CD4-positive, alpha-beta T cell treated with Interleukin-6 for 4 hours (primary cell): Measurements from ENCODE around the gene SNTN.
"Not testable (repeated sequence)": the region's sequence is repeated elsewhere in the genome, so short reads cannot be mapped to it uniquely, and the experiment has no call there.

Experiments
- DNase-seq: peaks from one replicate; pipeline ENCODE4 v3.0.0-alpha.2; 2020; ENCODE audit warnings: mixed read lengths

Gene SNTN

GRCh38 chr3:63652066-63652725 is at the start of gene SNTN:
Gene SNTN (plus strand): TSS chr3:63652675. CDS start chr3:63652688, 13 bp downstream.
- DNase-seq = no peak

- no peak for DNase-seq
Observed at GRCh38 chr3:63607716-63608115, 44.8 kb upstream of the SNTN start.

DNA sequence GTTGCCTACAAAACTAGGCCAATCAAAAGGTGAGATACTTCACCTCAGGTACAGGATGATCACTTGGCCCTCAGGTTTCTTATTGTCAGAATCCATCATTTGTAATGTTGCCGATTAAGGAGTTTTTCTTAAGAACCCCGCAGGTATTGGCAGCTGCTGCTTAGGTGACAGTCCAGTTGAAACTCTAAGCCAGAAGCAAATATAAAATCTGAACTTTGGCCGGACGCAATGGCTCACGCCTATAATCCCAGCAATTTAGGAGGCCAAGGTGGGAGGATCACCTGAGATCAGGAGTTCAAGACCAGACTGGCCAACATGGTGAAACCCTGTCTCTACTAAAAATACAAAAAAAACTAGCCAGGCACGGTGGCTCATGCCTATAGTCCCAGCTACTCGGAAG is 43.1 kb upstream of the SNTN start:
- DNase-seq = no peak

DNA sequence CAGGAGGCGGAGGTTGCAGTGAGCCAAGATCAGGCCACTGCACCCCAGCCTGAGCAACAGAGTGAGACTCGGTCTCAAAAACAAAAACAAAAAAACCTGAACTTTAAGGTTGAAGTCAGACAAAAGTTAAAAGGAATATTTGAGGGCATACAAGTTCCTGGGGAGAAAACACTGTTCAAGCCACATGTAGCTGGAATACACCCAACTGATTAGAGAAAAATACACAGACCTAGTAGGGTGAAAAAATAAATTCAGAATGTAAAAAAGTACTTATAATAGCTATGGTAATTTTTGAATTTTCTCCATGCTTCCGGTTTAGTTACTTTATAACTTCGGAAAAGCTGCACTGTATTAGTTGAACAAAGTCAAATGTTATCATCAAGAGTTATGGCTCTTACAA is 42.6 kb upstream of the SNTN start:
- no peak for DNase-seq

- DNase-seq = no peak
Observed at GRCh38 chr3:63611382-63611781, 41.1 kb upstream of the SNTN start.

DNA sequence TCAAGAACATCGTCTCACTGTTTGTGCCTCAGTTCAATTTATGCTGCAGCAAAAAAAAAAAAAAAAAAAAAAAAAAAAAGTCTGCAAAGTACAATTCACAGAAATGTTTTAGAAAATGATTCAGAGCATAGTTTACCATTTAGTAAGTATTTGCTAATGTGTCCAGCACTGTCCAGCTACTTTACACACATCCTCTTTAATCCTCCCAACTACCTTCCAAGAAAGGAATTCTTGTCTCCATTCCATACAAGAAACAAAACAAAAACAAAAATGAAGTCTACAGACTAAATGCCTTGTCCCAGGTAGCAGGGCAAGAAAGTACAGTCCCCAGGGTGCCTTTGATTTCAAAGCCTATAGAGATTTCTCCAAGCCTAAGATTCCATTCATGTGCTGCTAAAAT is 38.9 kb upstream of the SNTN start:
- DNase-seq = no peak

DNA sequence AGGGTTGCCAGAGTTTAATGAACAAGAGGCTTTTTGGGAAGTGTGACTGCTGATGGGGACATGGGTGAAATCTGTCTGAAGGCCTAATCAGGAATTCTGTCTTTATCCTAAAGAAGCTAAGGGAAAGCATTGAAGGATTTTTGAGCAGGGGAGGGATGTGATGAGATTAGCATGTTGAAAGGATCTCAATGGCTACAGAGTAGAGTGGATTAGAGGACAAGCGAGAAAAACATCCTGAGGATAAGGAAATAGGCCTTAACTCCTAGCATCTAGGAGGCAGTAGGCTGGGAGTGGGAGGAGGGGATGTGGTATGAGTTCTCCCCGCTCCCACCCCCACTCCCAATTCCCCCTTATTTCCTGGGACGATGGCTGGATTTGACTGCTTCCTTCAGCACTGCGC is 35.1 kb upstream of the SNTN start:
- no peak for DNase-seq

GRCh38 chr3:63624941-63625560 is 27.4 kb upstream of the SNTN start:
- no peak for DNase-seq

DNA sequence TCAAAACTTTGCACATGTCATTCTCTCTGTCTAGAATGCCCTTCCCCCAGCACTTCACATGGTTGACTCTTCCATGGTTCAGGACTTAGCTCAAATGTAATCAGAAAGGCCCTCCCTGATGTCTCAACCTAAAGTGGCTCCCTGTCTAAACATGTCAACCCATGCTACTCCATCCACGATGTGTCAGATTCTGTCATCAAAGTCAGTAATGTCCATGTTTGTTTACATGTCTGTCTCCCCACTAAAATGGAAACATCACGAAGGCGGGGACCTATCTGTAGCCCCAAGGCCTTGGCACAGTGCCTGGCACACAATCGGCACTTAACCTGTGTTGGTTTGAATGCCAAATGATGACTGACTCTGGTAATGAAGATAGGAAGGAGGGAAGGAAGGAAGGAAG is 20.8 kb upstream of the SNTN start:
- no peak for DNase-seq

DNA sequence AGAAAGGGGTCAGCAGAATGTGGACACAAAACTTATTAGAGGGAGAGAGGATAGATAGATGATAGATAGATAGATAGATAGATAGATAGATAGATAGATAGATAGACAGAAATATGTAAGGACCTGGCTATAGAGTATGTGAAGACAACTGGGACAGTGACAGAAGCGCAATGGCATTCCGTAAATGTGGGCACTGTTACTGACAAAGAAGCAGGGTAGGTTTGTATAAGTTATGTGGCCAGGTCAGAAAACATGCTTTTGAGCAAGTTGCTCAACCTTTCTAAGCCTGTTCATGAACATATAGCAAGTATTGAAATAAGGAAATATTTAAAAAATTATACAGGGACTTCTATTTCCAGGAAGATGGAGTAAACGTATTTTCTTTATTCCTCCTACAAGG is 17.3 kb upstream of the SNTN start:
- no peak for DNase-seq

- no peak for DNase-seq
Observed at GRCh38 chr3:63639806-63640205, 12.7 kb upstream of the SNTN start.

DNA sequence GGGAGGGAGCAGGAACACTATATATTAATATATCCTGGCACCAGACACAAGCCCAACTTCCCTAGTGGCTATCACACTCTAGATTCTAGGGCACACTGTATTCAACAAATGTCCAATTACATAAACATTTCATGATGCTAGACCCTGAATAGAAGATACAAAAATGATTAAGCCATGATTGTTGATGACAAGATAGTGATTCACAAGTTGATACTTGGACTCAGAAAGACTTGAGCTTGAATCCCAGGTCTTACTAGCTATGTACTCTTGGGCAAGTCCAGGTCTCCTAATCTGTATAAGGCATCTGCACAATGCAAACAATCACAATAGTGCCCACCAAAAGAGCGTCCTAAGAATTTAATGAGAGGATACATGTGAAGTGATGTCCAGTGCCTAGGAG is 10.0 kb upstream of the SNTN start:
- no peak for DNase-seq

GRCh38 chr3:63644212-63644797 is 8.2 kb upstream of the SNTN start:
- DNase-seq = no peak

GRCh38 chr3:63644928-63645781 is 7.3 kb upstream of the SNTN start:
- not testable (repeated sequence) for DNase-seq

GRCh38 chr3:63654211-63654610 is 1.7 kb downstream of the SNTN start:
- no peak for DNase-seq

GRCh38 chr3:63654931-63655330 is 2.5 kb downstream of the SNTN start:
- no peak for DNase-seq

- DNase-seq = no peak
Observed at GRCh38 chr3:63655519-63655918, 3.0 kb downstream of the SNTN start.

GRCh38 chr3:63656786-63657185 is 4.3 kb downstream of the SNTN start:
- DNase-seq = no peak

- DNase-seq = no peak
Observed at GRCh38 chr3:63661242-63661641, 8.8 kb downstream of the SNTN start.

- no peak for DNase-seq
Observed at GRCh38 chr3:63662011-63662410, 9.5 kb downstream of the SNTN start.

DNA sequence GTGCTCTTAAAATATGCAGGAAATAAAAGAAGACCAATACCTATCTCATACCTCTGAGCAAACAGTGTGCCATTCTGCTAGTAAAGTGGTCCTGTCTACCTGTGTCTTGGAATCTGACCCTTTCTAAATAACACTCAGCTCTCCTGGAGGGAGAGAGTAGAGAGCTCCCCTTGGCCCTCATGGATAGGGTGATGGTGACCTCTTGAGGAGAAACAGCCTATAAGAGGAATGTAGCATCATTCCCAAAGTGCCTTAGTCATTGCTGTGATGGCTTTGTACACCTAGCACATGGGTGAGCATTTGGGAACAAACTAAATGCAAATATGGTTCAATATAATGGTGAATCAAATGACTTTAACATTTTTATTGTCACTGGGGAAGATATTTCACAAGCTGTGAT is 10.0 kb downstream of the SNTN start:
- no peak for DNase-seq

GRCh38 chr3:63670544-63670943 is 18.1 kb downstream of the SNTN start:
- no peak for DNase-seq

- no peak for DNase-seq
Observed at GRCh38 chr3:63673111-63673510, 20.6 kb downstream of the SNTN start.

- no peak for DNase-seq
Observed at GRCh38 chr3:63674586-63674985, 22.1 kb downstream of the SNTN start.
